H1 (cell line): ENCODE data around the gene SPATA6L. TPM values are rescaled to one million over a fixed set of nuclear protein-coding genes. Genes with fewer than 3 reads are reported as not detected.

ENCODE experiments used
- CTCF ChIA-PET: fragments of 300-600 bp; sonication (Branson Sonifier 250); formaldehyde crosslinking; loops from one replicate; lab custom pipeline; 2021; ENCODE audit not compliant: partially characterized antibody; lab: Charles Lee
- POLR2A ChIA-PET: fragments of 300-600 bp; sonication (Branson Sonifier 250); formaldehyde crosslinking; loops from one replicate; lab custom pipeline; 2021; ENCODE audit warnings: inconsistent platforms; ENCODE audit not compliant: partially characterized antibody; lab: Charles Lee
- DNase-seq, 2 experiments: peaks; one replicate each; pipeline versions ENCODE4 v3.0.0 to v3.0.0-alpha.2; 2010 to 2022; ENCODE audit warnings: low spot score in 2 of 2, low read depth in 1 of 2, mixed read lengths in 1 of 2
- FAIRE-seq: peaks from 2 replicates; lab custom pipeline; 2011; peaks lifted over from hg19 to GRCh38; lab: Jason Lieb, UNC
- H2AFZ ChIP-seq: 2 replicates; pipeline ENCODE4 v1.8.1; 2012; ENCODE audit warnings: low read length, inconsistent platforms
- H2AK5ac ChIP-seq: 2 replicates; pipeline ENCODE4 v1.6.1; 2013; ENCODE audit warnings: low read depth, low read length
- H2BK120ac ChIP-seq: replicated peaks from 2 replicates; pipeline ENCODE3; 2013; ENCODE audit warnings: low read depth, low read length, inconsistent platforms
- H2BK12ac ChIP-seq: 2 replicates; pipeline ENCODE4 v1.6.1; 2013; ENCODE audit warnings: low read depth, low read length
- H2BK15ac ChIP-seq: 2 replicates; pipeline ENCODE4 v1.6.1; 2013; ENCODE audit warnings: low read length
- H2BK20ac ChIP-seq: 2 replicates; pipeline ENCODE4 v1.6.1; 2013; ENCODE audit warnings: low read length
- H2BK5ac ChIP-seq: 2 replicates; pipeline ENCODE4 v1.6.1; 2013; ENCODE audit warnings: low read depth, low read length
- H3K14ac ChIP-seq: 2 replicates; pipeline ENCODE4 v1.6.1; 2013; ENCODE audit warnings: inconsistent platforms; ENCODE audit not compliant: insufficient read length
- H3K18ac ChIP-seq: 2 replicates; pipeline ENCODE4 v1.6.1; 2013; ENCODE audit warnings: low read length; ENCODE audit errors: extremely low read depth
- H3K23ac ChIP-seq: 2 replicates; pipeline ENCODE4 v1.6.1; 2013; ENCODE audit warnings: inconsistent platforms; ENCODE audit not compliant: insufficient read length
- H3K23me2 ChIP-seq: 2 replicates; pipeline ENCODE4 v1.6.1; 2013; ENCODE audit warnings: low read depth, low read length
- H3K27ac ChIP-seq: 2 replicates; pipeline ENCODE4 v1.6.1; 2011; ENCODE audit warnings: low read depth, low read length, inconsistent platforms
- H3K27me3 ChIP-seq, 4 experiments: replicated peaks in 1 of 4; 1 replicate in 1 of 4; 2 replicates in 3 of 4; pipeline versions ENCODE4 v1.6.1 to v1.8.1; 2011 to 2013; ENCODE audit warnings: low read length in 3 of 4, mild to moderate bottlenecking in 3 of 4, inconsistent platforms in 2 of 4, mixed read lengths in 2 of 4, moderate library complexity in 1 of 4; ENCODE audit not compliant: control insufficient read depth in 3 of 4, insufficient read depth in 3 of 4; ENCODE audit errors: extremely low read depth in 1 of 4
- H3K36me3 ChIP-seq, 4 experiments: 2 replicates each; pipeline versions ENCODE4 v1.6.1 to v1.8.1; 2011 to 2013; ENCODE audit warnings: mild to moderate bottlenecking in 4 of 4, low read length in 3 of 4, moderate library complexity in 2 of 4, control low read depth in 1 of 4, inconsistent platforms in 1 of 4; ENCODE audit not compliant: insufficient read depth in 4 of 4, control insufficient read depth in 2 of 4
- H3K4ac ChIP-seq: replicated peaks from 2 replicates; pipeline ENCODE3; 2013; ENCODE audit warnings: low read length, low read depth, mixed read lengths, inconsistent platforms; ENCODE audit not compliant: insufficient read length
- H3K4me1 ChIP-seq, 4 experiments: replicated peaks in 1 of 4; 1 replicate in 1 of 4; 2 replicates in 3 of 4; pipeline versions ENCODE4 v1.6.1 to v1.8.1; 2011 to 2013; ENCODE audit warnings: low read length in 3 of 4, inconsistent platforms in 2 of 4, mixed read lengths in 1 of 4; ENCODE audit not compliant: insufficient read depth in 4 of 4, control insufficient read depth in 3 of 4
- H3K4me2 ChIP-seq, 2 experiments: 2 replicates each; pipeline versions ENCODE4 v1.6.1 to v1.8.1; 2011 to 2013; ENCODE audit warnings: low read depth in 2 of 2, low read length in 2 of 2, control low read depth in 1 of 2, inconsistent platforms in 1 of 2, mild to moderate bottlenecking in 1 of 2; ENCODE audit not compliant: insufficient read depth in 1 of 2
- H3K4me3 ChIP-seq, 4 experiments: fragments of 200-600, 300-600 bp in 1 of 4; sonication (generic), shearing (Covaris generic), sonication (Bioruptor Twin) in 1 of 4; 2 replicates each; pipeline versions ENCODE4 v1.5.1 to v1.8.1; 2011 to 2016; ENCODE audit warnings: low read length in 4 of 4, low read depth in 3 of 4, control low read depth in 2 of 4, inconsistent platforms in 2 of 4, mild to moderate bottlenecking in 2 of 4, mixed read lengths in 1 of 4, moderate library complexity in 1 of 4; ENCODE audit not compliant: insufficient read depth in 2 of 4; ENCODE audit errors: extremely low read depth in 1 of 4
- H3K56ac ChIP-seq: replicated peaks from 2 replicates; pipeline ENCODE3; 2013; ENCODE audit warnings: low read depth, mild to moderate bottlenecking, mixed read lengths, low read length, inconsistent platforms; ENCODE audit not compliant: insufficient read length
- H3K79me1 ChIP-seq: 2 replicates; pipeline ENCODE4 v1.6.1; 2013; ENCODE audit warnings: low read depth, low read length, control low read depth
- H3K79me2 ChIP-seq, 2 experiments: 2 replicates each; pipeline versions ENCODE4 v1.6.1 to v1.8.1; 2012 to 2013; ENCODE audit warnings: low read length in 2 of 2, mild to moderate bottlenecking in 2 of 2, inconsistent platforms in 1 of 2; ENCODE audit not compliant: insufficient read depth in 2 of 2, control insufficient read depth in 1 of 2
- H3K9ac ChIP-seq, 4 experiments: replicated peaks in 1 of 4; 1 replicate in 1 of 4; 2 replicates in 3 of 4; pipeline versions ENCODE4 v1.6.1 to v1.8.1; 2011 to 2013; ENCODE audit warnings: low read depth in 3 of 4, low read length in 3 of 4, control low read depth in 2 of 4, mild to moderate bottlenecking in 2 of 4, moderate library complexity in 2 of 4, inconsistent platforms in 1 of 4; ENCODE audit errors: extremely low read depth in 1 of 4
- H3K9me3 ChIP-seq, 2 experiments: 2 replicates each; pipeline versions ENCODE4 v1.6.1 to v1.8.1; 2012 to 2013; ENCODE audit warnings: mild to moderate bottlenecking in 2 of 2, moderate library complexity in 2 of 2, control low read depth in 1 of 2, inconsistent platforms in 1 of 2, low read depth in 1 of 2, low read length in 1 of 2, mixed read lengths in 1 of 2; ENCODE audit not compliant: insufficient read depth in 2 of 2
- H4K20me1 ChIP-seq, 2 experiments: replicated peaks in 1 of 2; 2 replicates each; pipeline versions ENCODE3 to v1.8.1; 2011 to 2013; ENCODE audit warnings: inconsistent platforms in 2 of 2, low read length in 2 of 2, mild to moderate bottlenecking in 1 of 2; ENCODE audit not compliant: insufficient read depth in 2 of 2, control insufficient read depth in 1 of 2
- H4K5ac ChIP-seq: 2 replicates; pipeline ENCODE4 v1.6.1; 2013; ENCODE audit warnings: low read length, low read depth, mixed read lengths, inconsistent platforms; ENCODE audit not compliant: insufficient read length
- H4K8ac ChIP-seq: 2 replicates; pipeline ENCODE4 v1.8.0; 2013; ENCODE audit warnings: mild to moderate bottlenecking, moderate library complexity, low read length, inconsistent platforms; ENCODE audit not compliant: insufficient read depth; ENCODE audit errors: extremely low read depth
- H4K91ac ChIP-seq: replicated peaks from 2 replicates; pipeline ENCODE3; 2013; ENCODE audit warnings: low read length, mixed read lengths, inconsistent platforms; ENCODE audit not compliant: insufficient read length
- ATF2 ChIP-seq: IDR thresholded peaks from 2 replicates; pipeline ENCODE4 v1.6.1; 2012; ENCODE audit warnings: low read length, inconsistent platforms
- ATF3 ChIP-seq: IDR thresholded peaks from 2 replicates; pipeline ENCODE4 v1.6.1; 2011; ENCODE audit warnings: low read depth, mild to moderate bottlenecking, low read length; ENCODE audit not compliant: insufficient read depth
- BACH1 ChIP-seq: IDR thresholded peaks from 2 replicates; pipeline ENCODE4 v1.6.1; 2012; ENCODE audit warnings: low read length, improper control_type of control experiment
- HDAC2 ChIP-seq, 2 experiments: fragments of 300-600 bp in 1 of 2; sonication (generic) in 1 of 2; IDR thresholded peaks; 2 replicates each; pipeline ENCODE4 v1.6.1; 2011 to 2012; ENCODE audit warnings: low read depth in 2 of 2, low read length in 2 of 2, mild to moderate bottlenecking in 2 of 2, moderate library complexity in 2 of 2, borderline replicate concordance in 1 of 2, inconsistent platforms in 1 of 2
- NRF1 ChIP-seq: IDR thresholded peaks from 2 replicates; pipeline ENCODE4 v1.6.1; 2011; ENCODE audit warnings: mild to moderate bottlenecking, low read depth, low read length, improper control_type of control experiment
- RNF2 ChIP-seq: fragments of 200-900, 300-1000 bp; sonication (generic); IDR thresholded peaks from 2 replicates; pipeline ENCODE4 v1.7.1; 2016; ENCODE audit warnings: borderline replicate concordance, low read depth, mild to moderate bottlenecking, antibody characterized with exemption, low read length; ENCODE audit not compliant: poor library complexity, severe bottlenecking; ENCODE audit errors: missing control alignments
- RXRA ChIP-seq: IDR thresholded peaks from 2 replicates; pipeline ENCODE4 v1.6.1; 2011; ENCODE audit warnings: low read depth, mild to moderate bottlenecking, low read length, moderate library complexity; ENCODE audit not compliant: insufficient read depth
- SP2 ChIP-seq: IDR thresholded peaks from 2 replicates; pipeline ENCODE4 v1.6.1; 2012; ENCODE audit warnings: mild to moderate bottlenecking, low read length, inconsistent platforms
- TAF7 ChIP-seq: optimal IDR thresholded peaks from 2 replicates; pipeline ENCODE3; 2011; ENCODE audit warnings: low read depth, mild to moderate bottlenecking, inconsistent platforms, low read length, moderate library complexity, borderline replicate concordance
- USF2 ChIP-seq: IDR thresholded peaks from 2 replicates; pipeline ENCODE4 v1.6.1; 2011; ENCODE audit warnings: low read length, improper control_type of control experiment
- WGBS, 2 experiments: shearing (Covaris generic) in 1 of 2; methylation state at CpG; one replicate each; pipeline versions ENCODE4 v1.1.6 to v1.1.7; 2013 to 2015; ENCODE audit warnings: low lambda C conversion rate in 2 of 2, mixed read lengths in 2 of 2, inconsistent platforms in 1 of 2, low coverage in 1 of 2, missing lambda C conversion rate in 1 of 2; ENCODE audit not compliant: insufficient replicate concordance in 2 of 2, insufficient coverage in 1 of 2, insufficient read length in 1 of 2; ENCODE audit errors: extremely low coverage in 1 of 2, missing lambda C conversion rate in 1 of 2; 5-methylcytosine and 5-hydroxymethylcytosine counted together
- polyA plus RNA-seq, 7 experiments: library from polyadenylated mRNA; depleted of rRNA in 3 of 7; stranded (reverse) in 5 of 7; unstranded in 2 of 7; fragments of >200 nt in 5 of 7; fragments of 200-250 nt in 2 of 7; gene quantifications; 1 replicate in 5 of 7; 2 replicates in 1 of 7; 4 replicates in 1 of 7; pipeline versions ENCODE4 v1.2.1 to v1.2.3, GENCODE V29; 2011 to 2013; ENCODE audit warnings: missing spikeins in 2 of 7, mixed read lengths in 2 of 7
- total RNA-seq: library from RNA; stranded (reverse); fragmentation: NEBNext Ultra II Directional; extraction: Animal tissue kit (Norgen Biotek cat#: 25700); gene quantifications from 2 replicates; pipeline ENCODE4 v1.2.1, GENCODE V29; 2021

Gene SPATA6L
- total and polyA plus RNA-seq, 2 of the 8 experiments (the other 6 are each of a cell fraction or from before 2014, with no cell fraction given): 0.57 to 1.1 TPM

GRCh38 chr9:4615251-4615650 lies 51.0 kb downstream of the SPATA6L start:
- FAIRE-seq (no peak), DNase-seq (no peak)
- Histone ChIP-seq H3K23ac (no peak overlapping the region), H2BK20ac (no peak overlapping the region), H3K27ac (no peak overlapping the region), H4K8ac (no peak overlapping the region), H3K9me3 (no peaks in the 10 kb centered on the region), H4K20me1 (no peaks in the 10 kb centered on the region), H2AFZ (no peak overlapping the region), H3K14ac (no peak overlapping the region), H3K36me3 (no peaks in the 10 kb centered on the region), H3K9ac (no peak overlapping the region), H3K23me2 (no peaks in the 10 kb centered on the region), H2BK5ac (no peak overlapping the region), H3K4me3 (no peak overlapping the region), H4K91ac (no peak overlapping the region), H3K27me3 (no peaks in the 10 kb centered on the region), H2BK12ac (no peak overlapping the region), H3K79me2 (no peaks in the 10 kb centered on the region), H3K18ac (no peak overlapping the region), H3K79me1 (no peaks in the 10 kb centered on the region), H3K4me2 (no peak overlapping the region), H2BK15ac (no peak overlapping the region), H2AK5ac (no peak overlapping the region; the same call in 1 of the 2 replicates), H3K56ac (no peak overlapping the region), H3K4me1 (peaks cover 0 to 3% (median 2%) of the 10 kb centered on the region in 4 experiments; a peak in 3 of 7 replicates), H3K4ac (no peak overlapping the region), H2BK120ac (no peak overlapping the region), H4K5ac (no peak overlapping the region)
- 97% methylated on average over 4 of the region's 4 CpGs; no CpG with 5 or more reads in 1 of the 2 experiments for WGBS, 2 experiments
- ChIA-PET CTCF (interaction anchor here (0.6 kb wide), 1 partner anchor 66 kb away, joined by 3 read pairs; no protein-coding TSS in a partner anchor), POLR2A (no interaction called here)
- TF ChIP-seq BACH1 (no peak), SP2 (no peak), ATF3 (no peak), RXRA (no peak), USF2 (no peak), HDAC2 (IDR thresholded peaks at IDR 0.05; ENCODE audit: borderline replicate concordance in 1 of 2, low read depth in 2 of 2, low read length in 2 of 2) (no peak), ATF2 (no peak), TAF7 (no peak), RNF2 (no peak), NRF1 (no peak)
